ENCODE results near the gene SLIT2.

Gene SLIT2

DNA sequence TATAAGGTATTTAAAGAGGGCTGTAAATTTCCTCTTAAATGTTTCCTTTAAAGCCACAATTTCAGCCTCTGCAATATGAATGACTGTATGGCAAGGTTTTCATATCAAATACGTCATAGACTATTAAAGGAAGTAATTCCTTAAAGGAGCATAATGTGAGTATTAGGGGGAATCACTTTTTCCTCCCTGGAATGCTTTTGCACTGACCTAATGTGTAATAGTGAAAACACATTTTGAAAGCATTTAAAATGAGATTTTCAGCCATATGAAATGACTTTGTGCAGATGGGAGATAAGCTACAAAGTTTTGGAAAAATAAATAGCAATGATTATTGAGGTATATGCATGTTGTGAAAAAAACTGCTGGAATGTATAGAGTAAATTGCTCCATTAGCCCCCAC lies 17.6 kb downstream of the SLIT2 start:
- CTCF ChIA-PET: no interaction called here
- TF ChIP-seq, protein P1, sequence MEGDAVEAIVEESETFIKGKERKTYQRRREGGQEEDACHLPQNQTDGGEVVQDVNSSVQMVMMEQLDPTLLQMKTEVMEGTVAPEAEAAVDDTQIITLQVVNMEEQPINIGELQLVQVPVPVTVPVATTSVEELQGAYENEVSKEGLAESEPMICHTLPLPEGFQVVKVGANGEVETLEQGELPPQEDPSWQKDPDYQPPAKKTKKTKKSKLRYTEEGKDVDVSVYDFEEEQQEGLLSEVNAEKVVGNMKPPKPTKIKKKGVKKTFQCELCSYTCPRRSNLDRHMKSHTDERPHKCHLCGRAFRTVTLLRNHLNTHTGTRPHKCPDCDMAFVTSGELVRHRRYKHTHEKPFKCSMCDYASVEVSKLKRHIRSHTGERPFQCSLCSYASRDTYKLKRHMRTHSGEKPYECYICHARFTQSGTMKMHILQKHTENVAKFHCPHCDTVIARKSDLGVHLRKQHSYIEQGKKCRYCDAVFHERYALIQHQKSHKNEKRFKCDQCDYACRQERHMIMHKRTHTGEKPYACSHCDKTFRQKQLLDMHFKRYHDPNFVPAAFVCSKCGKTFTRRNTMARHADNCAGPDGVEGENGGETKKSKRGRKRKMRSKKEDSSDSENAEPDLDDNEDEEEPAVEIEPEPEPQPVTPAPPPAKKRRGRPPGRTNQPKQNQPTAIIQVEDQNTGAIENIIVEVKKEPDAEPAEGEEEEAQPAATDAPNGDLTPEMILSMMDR (conservative IDR thresholded peaks at IDR 0.05; ENCODE audit: low read depth): no peak
- POLR2A ChIA-PET (ENCODE audit: low non-redundant PET): no interaction called here
- no peak for DNase-seq (ENCODE audit: low spot score)
- no peak overlapping the region for H3K27ac ChIP-seq

DNA sequence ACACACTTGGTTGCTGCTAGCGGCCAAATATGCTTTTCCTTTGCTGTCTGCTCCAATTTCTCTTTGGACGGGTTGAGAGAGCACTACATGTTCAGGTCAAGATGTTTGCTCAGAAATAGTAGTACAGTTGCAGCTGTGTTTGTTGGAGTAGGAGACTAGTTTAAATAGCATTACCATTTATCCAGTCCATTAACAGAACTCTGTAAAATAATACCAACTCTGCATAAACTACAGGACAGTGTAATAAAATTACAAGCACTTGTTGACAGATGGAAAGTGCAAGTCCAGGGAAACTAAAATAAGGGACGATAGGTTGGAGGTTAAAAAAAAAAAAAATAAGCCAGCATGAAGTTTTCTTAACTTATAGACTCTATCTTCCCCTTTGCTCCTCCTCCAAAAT lies 20.2 kb downstream of the SLIT2 start:
- no peak overlapping the region for H3K27ac ChIP-seq
- DNase-seq (ENCODE audit: low spot score): no peak
- CTCF ChIA-PET: no interaction called here
- TF ChIP-seq, protein P1 (conservative IDR thresholded peaks at IDR 0.05; ENCODE audit: low read depth): no peak
- POLR2A ChIA-PET (ENCODE audit: low non-redundant PET): no interaction called here

DNA sequence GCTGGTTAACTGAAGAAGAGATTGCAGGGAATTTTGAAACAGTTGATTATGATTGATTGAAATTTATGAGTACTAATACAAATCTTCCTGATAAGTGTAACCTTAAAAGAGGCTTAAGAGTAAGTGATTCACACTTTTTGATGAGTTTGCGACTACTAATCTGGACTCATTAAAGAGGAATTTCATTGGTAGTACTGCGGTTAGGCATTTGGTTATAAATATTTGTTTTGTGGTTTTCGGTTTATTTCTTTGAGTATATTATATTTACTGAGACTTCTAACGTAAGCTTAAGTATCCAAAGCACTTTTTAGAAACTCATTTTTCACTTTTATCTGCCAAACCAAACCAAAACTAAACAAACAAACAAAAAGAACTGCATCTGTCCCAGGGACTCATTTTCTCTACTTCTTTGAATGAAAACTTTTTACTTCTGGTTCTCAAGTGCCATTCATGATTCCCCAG lies 20.7 kb downstream of the SLIT2 start:
- POLR2A ChIA-PET (ENCODE audit: low non-redundant PET): no interaction called here

DNA sequence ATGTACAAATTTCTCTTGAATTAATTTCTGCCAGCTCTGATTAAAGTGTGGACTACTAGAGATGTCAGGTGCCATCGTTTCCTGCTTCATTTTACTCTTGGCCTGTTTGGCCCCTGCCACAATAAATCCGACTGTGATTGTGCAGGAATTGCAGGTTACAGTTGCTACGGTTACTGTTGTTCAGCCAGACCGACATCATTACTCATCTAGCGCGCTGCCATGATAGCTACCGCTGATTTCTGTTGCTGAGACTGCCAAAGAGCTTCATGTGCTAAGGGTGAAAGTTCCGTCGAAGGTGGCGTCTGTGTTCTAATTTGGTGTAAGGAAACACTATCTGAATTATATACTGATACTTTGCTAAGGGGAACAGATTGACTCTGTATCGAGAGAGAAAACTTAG lies 22.1 kb downstream of the SLIT2 start:
- ChIA-PET POLR2A (ENCODE audit: low non-redundant PET) (no interaction called here), CTCF (no interaction called here)
- no peak for DNase-seq (ENCODE audit: low spot score)
- TF ChIP-seq, protein P1 (conservative IDR thresholded peaks at IDR 0.05; ENCODE audit: low read depth): no peak
- H3K27ac ChIP-seq: no peak overlapping the region

More for the DNA sequence above, 20.7 kb downstream of the SLIT2 start:
- DNase-seq (ENCODE audit: low spot score): no peak
- CTCF ChIA-PET: no interaction called here
- TF ChIP-seq, protein P1 (conservative IDR thresholded peaks at IDR 0.05; ENCODE audit: low read depth): no peak
- H3K27ac ChIP-seq: no peak overlapping the region

DNA sequence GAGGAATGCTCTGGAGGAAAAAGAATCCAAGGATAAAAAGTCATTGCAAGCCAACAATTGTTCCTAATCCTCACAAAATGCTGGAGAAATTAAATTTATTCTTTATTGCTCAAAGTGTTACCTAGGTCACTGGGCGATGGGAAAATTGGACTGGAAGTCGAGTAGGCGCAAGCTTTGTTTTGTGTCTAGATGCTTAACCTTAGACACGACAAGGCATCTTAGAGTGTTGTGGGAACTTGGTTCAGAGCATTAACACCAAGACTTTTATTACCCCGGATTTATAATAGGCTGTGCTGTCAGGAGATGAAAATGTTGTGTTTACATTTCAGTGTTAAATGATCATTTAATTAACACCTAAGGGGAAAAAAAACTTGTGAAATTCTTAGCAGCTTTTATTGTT lies 25.1 kb downstream of the SLIT2 start:
- CTCF ChIA-PET: no interaction called here
- H3K27ac ChIP-seq: no peak overlapping the region
- no peak for DNase-seq (ENCODE audit: low spot score)
- POLR2A ChIA-PET (ENCODE audit: low non-redundant PET): no interaction called here
- TF ChIP-seq, protein P1 (conservative IDR thresholded peaks at IDR 0.05; ENCODE audit: low read depth): no peak

DNA sequence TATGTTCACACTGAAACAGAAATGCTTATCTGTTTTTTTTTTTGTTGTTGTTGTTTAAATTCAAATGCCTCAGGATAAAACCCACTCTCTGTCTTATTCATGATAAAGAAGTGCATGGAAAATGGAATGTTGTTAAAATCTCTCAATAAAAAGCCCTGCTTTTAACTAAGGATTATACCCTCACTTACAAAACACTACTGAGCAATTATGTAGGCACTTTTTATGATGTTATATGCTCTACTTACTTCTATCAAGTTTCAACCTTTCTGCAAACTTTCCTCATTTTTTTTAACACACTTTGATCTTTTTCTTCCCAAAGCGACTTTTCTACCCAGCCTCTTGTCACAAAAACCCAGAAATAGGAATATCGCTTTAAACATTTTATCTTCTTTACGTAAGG lies 26.5 kb downstream of the SLIT2 start:
- POLR2A ChIA-PET (ENCODE audit: low non-redundant PET): no interaction called here
- no peak overlapping the region for H3K27ac ChIP-seq
- CTCF ChIA-PET: no interaction called here
- TF ChIP-seq, protein P1 (conservative IDR thresholded peaks at IDR 0.05; ENCODE audit: low read depth): no peak
- no peak for DNase-seq (ENCODE audit: low spot score)

DNA sequence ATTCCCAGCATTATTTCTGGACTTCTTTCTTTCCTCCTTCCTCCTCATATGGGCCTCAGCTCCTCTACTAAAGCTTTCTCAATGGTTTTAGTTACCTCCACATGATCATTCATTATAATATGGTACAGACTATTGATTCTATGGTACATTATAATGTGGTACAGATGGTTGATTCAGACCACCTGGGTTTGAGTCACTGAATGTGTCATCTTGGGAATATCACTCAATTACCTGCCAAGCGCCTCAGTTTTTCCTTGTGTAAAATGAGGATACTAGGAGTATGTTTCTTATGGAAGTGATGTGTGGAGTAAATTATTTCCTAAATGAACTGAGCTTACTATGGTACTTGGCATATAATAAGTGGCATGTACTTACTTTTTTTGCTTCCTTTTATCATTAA lies 27.7 kb downstream of the SLIT2 start:
- ChIA-PET CTCF (no interaction called here), POLR2A (ENCODE audit: low non-redundant PET) (no interaction called here)
- DNase-seq (ENCODE audit: low spot score): no peak
- TF ChIP-seq, protein P1 (conservative IDR thresholded peaks at IDR 0.05; ENCODE audit: low read depth): no peak
- no peak overlapping the region for H3K27ac ChIP-seq

Data from RWPE1 (cell line).